GM12873 (cell line): ENCODE results near the gene GFRA1.

Experiments used
- CTCF ChIP-seq: IDR thresholded peaks from 2 replicates; pipeline ENCODE4 v1.5.1; 2012; ENCODE audit warnings: low read depth, mild to moderate bottlenecking, moderate library complexity, low read length, control low read depth; ENCODE audit not compliant: insufficient read depth; ENCODE audit errors: missing control alignments

GFRA1 gene

GRCh38 chr10:116168745-116169144 is 104.3 kb downstream of the GFRA1 start:
- TF ChIP-seq CTCF: no peak

GRCh38 chr10:116168329-116168728 is 104.7 kb downstream of the GFRA1 start:
- TF ChIP-seq CTCF: no peak

GRCh38 chr10:116164291-116164690 is 108.7 kb downstream of the GFRA1 start:
- no peak for TF ChIP-seq CTCF

GRCh38 chr10:116163333-116164131 is 109.5 kb downstream of the GFRA1 start:
- TF ChIP-seq CTCF: no peak

GRCh38 chr10:116162851-116163250 is 110.2 kb downstream of the GFRA1 start:
- TF ChIP-seq CTCF: no peak

GRCh38 chr10:116160271-116160670 is 112.7 kb downstream of the GFRA1 start:
- no peak for TF ChIP-seq CTCF

GRCh38 chr10:116159197-116159596 is 113.8 kb downstream of the GFRA1 start:
- TF ChIP-seq CTCF: no peak
